CD4-positive, alpha-beta T cell treated with Interleukin-15 for 1 hour (primary cell): Measurements from ENCODE around the gene LGI4.

Experiments used
- DNase-seq: peaks from one replicate; pipeline ENCODE4 v3.0.0-alpha.2; 2020

Gene LGI4

DNA sequence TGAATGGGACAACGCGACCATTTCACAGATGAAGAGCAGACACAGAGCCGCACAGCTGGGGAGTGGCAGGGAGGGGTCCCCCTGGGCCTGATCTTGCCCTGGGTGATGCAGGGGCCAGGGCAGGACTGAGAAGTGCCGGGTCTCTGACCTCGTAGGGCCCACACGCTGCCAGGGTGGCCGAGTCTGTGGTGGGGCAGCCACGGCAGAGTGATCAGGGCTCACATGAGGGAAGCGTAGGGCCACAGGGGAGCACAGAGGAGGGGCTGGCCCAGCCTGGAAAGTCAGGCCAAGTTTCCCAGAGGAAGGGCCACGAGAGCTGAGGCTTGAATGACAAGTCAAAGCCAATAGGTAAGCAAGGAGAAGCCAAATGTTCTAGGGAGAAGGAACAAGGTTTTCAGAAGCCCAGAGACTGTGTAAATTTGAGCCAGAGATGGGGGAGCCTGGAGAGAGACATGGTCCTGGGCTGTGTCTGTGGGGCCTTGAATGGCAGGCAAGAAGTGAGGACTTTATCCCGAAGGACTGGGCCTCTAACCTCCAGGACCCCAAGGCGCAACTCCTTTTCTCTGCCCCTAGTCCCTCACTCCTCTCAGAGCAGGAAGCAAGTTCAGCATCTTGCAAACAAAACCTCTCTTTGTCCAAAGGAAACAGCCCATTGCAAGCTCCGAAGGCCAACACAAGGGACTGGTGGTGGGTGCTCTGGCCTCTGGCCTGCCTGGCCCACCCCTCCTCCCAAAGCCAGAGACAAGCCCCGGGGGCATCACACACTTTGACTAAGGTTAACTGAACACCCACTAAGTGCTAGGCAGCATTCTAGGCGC, 51.0 kb downstream of the LGI4 start:
- DNase-seq: no peak

DNA sequence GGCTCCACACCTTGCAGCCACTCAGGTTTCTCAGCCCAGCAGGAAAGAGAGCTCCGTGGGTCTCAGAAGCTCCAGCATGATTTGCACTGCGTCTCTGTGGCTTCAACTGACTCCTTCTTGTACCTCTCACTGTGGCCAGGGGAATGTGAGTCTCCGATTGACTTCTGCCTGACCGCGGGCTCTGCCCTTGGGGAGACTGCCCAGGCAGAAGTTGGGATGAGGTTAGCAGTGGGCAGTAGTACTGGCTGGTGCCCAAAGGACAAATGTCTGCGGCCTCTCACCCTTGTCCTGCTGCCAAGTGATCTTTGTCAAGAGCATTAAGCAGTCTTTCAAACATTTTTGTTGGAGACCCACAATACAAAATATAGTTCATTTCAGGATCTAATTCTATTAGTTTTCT, 53.7 kb downstream of the LGI4 start:
- DNase-seq: no peak

GRCh38 chr19:35080613-35081170, 54.2 kb downstream of the LGI4 start:
- DNase-seq: no peak

DNA sequence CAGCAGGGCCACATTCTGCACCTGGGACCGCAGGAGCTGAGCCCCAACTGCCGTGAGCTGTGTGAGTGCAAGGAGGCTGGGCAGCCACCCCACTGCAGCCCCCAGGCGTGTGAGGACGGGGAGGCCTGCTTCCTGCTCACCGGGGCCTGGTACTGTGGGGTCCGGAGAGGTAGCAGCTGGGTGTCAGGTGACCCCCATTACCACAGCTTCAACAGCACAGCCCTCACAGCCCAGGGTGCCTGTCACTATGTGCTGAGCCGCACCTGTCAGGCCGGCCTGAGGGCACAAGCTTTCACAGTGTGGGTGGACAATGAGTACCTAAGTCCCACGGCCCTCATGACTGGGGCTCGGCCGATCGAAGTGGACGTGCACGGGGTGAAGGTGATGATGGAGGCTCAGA, 55.0 kb downstream of the LGI4 start:
- DNase-seq: no peak

- no peak for DNase-seq
These were observed 57.2 kb downstream of the LGI4 start for GRCh38 chr19:35077411-35078223.

DNA sequence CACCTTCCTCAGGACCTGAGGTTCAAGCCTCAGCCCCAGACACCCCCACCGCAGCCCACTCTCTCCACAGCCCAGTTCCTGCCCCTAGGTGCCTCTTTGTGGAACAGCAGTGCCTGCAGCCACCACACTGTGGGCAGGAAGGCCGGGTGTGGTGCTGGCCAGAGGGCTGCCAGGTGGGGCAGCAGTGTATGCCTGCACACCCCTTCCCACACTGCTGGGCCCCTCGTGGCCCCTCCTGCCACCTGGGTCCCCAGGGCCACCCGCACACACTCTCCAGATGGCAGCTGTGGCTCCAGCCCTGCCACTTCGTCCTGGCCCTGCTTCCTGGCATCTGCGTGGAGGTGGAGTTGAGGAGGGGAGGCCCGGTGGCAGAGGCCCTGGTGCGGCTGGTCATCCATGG, 58.2 kb downstream of the LGI4 start:
- DNase-seq: no peak

DNA sequence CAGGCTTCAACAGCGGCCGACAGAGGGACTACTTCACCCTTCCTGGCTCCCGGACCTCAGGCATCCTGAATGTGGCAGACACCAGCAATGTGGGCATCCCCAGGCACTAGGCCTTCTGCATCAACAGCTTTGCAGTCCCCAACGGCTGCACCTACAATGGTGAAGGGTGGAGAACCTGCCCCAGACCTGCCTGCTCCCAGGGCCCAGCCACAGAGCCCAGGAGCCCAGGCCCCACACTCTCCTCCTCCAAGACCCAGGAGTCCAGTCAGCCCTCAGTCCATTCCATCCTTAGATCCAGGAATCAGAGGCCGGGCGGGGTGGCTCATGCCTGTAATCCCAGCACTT, 58.9 kb downstream of the LGI4 start:
- DNase-seq: no peak

DNA sequence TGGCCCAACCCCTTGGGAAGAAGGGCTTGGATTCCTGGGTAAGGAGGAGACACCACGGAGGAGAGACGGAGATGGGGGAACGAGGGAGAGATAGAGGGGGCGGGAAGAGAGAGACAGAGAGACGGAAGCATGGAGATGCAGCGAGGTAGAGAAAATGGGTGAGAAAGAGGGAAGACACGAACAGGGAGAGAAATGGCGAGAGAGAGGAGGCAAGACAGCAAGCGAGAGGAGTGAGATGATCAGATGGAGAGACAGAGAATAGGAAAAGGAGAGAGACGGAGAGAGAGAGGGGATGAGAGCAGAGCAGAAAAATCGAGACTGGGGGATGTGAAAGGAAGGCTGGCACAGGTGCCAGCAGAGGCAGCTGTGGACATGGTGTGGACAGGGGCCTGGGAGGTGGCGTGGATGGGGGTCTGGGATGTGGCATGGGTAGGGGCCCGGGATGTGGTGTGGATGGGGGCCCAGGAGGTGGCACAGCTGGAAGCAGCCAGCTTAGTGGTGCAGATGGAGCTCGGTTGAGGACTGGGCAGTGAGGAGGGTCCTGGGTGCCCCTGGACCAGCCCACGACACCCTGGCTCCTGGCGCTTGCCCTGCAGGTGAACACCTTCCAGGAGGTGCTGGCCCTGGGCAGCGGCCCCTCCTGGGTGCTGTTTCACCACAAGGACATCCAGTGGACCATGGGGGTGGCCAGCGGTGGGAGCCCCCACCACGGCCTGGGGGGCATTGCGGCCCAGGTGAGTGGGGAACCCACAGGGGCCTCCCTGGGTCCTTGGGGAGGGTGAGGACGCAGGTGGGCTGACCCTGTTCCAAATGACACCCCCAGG, 59.4 kb downstream of the LGI4 start:
- no peak for DNase-seq
